ENCODE measurements around the gene MORF4L1.
"Not testable (repeated sequence)": the region's sequence is repeated elsewhere in the genome, so short reads cannot be mapped to it uniquely, and the experiment has no call there.

Gene MORF4L1

DNA sequence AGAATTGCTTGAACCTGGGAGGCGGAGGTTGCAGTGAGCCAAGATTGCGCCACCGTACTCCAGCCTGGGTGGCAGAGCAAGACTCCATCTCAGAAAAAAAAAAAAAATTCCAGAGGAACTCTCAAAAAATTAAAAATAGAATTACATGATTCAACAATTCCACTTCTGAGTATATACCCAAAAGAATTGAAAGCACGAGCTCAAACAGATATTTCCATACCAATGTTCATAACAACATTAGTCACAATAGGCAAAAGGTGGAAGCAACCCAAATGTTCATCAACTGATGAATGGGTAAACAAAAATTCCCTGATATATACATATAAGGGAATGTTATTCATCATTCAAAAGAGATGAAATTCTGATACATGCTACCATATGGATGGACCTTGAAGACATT is 16.9 kb upstream of the MORF4L1 start:
- WGBS, 2 experiments (ENCODE audit: insufficient coverage in 2 of 2) = 67 to 100% methylated on average over 1 to 2 of the region's 4 CpGs
- Histone ChIP-seq H3K4me3 (ENCODE audit: extremely low read depth, insufficient read depth, low read length, poor library complexity, severe bottlenecking) (no peak overlapping the region), H3K36me3 (ENCODE audit: control insufficient read depth, insufficient read depth, low read length) (no peaks in the 10 kb centered on the region), H3K9me3 (ENCODE audit: control insufficient read depth, low read length) (peaks cover 8% of the 10 kb centered on the region), H3K27ac (ENCODE audit: low read depth, low read length, severe bottlenecking) (no peak overlapping the region), H3K4me1 (ENCODE audit: control insufficient read depth, insufficient read depth, low read length, poor library complexity, severe bottlenecking) (peaks cover 5% of the 10 kb centered on the region)

DNA sequence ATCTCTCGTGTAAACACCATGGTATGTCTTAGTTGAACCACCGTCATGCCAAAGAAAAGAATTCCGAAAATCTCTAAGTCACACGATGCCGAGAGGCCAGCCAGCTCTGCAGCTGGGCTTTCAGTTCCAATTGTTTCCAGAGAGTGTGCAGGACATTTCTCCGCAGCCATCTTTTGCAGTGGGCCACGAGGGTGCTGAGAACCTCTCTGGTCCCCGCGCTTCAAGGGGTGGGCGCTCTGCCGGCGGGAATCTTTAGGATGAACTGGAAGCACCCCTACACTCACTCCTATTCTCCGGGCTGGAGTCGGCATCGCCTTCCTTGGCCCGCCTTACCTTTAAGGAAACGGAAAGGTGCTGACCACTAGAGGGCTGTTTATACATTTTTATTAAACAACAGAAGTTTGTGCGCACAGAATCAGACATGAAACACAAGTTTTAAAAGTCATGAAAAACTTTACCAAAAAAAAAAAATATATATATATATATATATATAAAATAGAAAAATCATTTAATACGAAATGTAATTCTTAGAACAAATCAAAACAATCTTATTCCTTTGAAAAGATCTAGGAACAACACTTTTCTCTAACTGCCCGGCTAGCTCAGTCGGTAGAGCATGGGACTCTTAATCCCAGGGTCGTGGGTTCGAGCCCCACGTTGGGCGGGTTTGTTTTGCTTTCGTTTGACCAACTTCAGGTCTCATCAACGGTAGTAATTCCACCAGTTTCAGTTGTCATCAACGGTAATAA is 12.5 kb upstream of the MORF4L1 start:
- Histone ChIP-seq H3K9me3 (ENCODE audit: control insufficient read depth, low read length) (peaks cover 8% of the 10 kb centered on the region), H3K36me3 (ENCODE audit: control insufficient read depth, insufficient read depth, low read length) (no peaks in the 10 kb centered on the region), H3K27ac (ENCODE audit: low read depth, low read length, severe bottlenecking) (peak overlapping the region; percentile 91), H3K4me1 (ENCODE audit: control insufficient read depth, insufficient read depth, low read length, poor library complexity, severe bottlenecking) (no peaks in the 10 kb centered on the region), H3K4me3 (ENCODE audit: extremely low read depth, insufficient read depth, low read length, poor library complexity, severe bottlenecking) (peak overlapping the region; percentile 46)
- 1 to 6% methylated on average over 16 to 21 of the region's 28 CpGs for WGBS, 2 experiments (ENCODE audit: insufficient coverage in 2 of 2)

DNA sequence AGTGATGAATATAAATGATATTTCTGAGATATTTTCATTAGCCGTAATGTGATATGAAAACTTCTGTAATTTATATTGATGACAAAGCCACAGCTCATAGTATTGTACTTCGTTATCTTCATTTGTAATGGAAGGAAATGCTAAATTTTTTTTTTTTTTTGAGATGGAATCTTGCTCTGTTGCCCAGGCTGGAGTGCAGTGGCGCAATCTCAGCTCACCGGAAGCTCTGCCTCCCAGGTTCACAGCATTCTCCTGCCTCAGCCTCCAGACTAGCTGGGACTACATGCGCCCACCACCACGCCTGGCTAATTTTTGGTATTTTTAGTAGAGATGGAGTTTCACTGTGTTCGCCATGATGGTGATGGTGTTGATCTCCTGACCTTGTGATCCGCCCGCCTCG is 7.1 kb upstream of the MORF4L1 start:
- H3K4me3 ChIP-seq (ENCODE audit: extremely low read depth, insufficient read depth, low read length, poor library complexity, severe bottlenecking); H3K36me3 ChIP-seq (ENCODE audit: control insufficient read depth, insufficient read depth, low read length); H3K4me1 ChIP-seq (ENCODE audit: control insufficient read depth, insufficient read depth, low read length, poor library complexity, severe bottlenecking); H3K27ac ChIP-seq (ENCODE audit: low read depth, low read length, severe bottlenecking); H3K9me3 ChIP-seq (ENCODE audit: control insufficient read depth, low read length): not testable (repeated sequence)
- WGBS, 2 experiments (ENCODE audit: insufficient coverage in 2 of 2) = 93 to 100% methylated on average over 6 of the region's 10 CpGs

DNA sequence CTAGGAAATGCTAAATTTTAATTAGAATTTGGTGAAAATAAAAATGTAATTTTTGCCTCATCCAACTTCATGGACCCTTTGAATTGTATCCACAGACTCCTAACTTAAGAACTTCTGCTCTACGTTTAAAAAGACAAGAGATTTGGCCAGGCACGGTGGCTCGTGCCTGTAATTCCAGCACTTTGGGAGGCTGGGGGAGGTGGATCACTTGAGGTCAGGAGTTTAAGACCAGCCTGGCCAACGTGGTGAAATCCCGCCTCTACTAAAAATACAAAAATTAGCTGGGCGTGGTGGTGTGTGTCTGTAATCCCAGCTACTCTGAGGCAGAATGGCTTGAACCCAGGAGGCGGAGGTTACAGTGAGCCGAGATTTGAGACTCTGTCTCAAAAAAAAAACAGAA is 6.7 kb upstream of the MORF4L1 start:
- not testable (repeated sequence) for H3K4me1 ChIP-seq (ENCODE audit: control insufficient read depth, insufficient read depth, low read length, poor library complexity, severe bottlenecking); H3K27ac ChIP-seq (ENCODE audit: low read depth, low read length, severe bottlenecking); H3K9me3 ChIP-seq (ENCODE audit: control insufficient read depth, low read length); H3K4me3 ChIP-seq (ENCODE audit: extremely low read depth, insufficient read depth, low read length, poor library complexity, severe bottlenecking); H3K36me3 ChIP-seq (ENCODE audit: control insufficient read depth, insufficient read depth, low read length)
- 57% methylated on average over 1 of the region's 8 CpGs; no CpG with 5 or more reads in 1 of the 2 experiments for WGBS, 2 experiments (ENCODE audit: insufficient coverage in 2 of 2)

DNA sequence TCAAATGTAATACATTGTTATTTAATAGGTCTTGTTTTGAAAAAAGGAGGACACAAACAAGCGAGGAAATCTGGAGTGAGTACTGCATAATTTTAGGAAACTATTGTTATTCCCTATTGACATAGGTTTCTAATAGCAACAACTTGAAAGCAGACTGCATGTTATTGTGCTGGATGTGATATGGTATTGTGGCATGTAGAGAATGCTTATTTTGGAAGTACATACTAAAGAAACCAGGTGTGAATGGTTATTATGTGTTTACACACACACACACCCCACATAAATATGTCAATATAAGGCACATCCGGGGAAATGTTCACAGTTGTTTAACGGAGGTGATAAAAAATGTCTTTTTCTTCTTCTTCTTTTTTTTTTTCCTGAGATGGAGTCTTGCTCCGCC is 5.9 kb upstream of the MORF4L1 start:
- 88 to 100% methylated on average over 1 of the region's 4 CpGs for WGBS, 2 experiments (ENCODE audit: insufficient coverage in 2 of 2)
- H3K36me3 ChIP-seq (ENCODE audit: control insufficient read depth, insufficient read depth, low read length) = no peaks in the 10 kb centered on the region
- no peaks in the 10 kb centered on the region for H3K9me3 ChIP-seq (ENCODE audit: control insufficient read depth, low read length)
- no peaks in the 10 kb centered on the region for H3K4me1 ChIP-seq (ENCODE audit: control insufficient read depth, insufficient read depth, low read length, poor library complexity, severe bottlenecking)
- no peak overlapping the region for H3K4me3 ChIP-seq (ENCODE audit: extremely low read depth, insufficient read depth, low read length, poor library complexity, severe bottlenecking)
- H3K27ac ChIP-seq (ENCODE audit: low read depth, low read length, severe bottlenecking) = no peak overlapping the region

DNA sequence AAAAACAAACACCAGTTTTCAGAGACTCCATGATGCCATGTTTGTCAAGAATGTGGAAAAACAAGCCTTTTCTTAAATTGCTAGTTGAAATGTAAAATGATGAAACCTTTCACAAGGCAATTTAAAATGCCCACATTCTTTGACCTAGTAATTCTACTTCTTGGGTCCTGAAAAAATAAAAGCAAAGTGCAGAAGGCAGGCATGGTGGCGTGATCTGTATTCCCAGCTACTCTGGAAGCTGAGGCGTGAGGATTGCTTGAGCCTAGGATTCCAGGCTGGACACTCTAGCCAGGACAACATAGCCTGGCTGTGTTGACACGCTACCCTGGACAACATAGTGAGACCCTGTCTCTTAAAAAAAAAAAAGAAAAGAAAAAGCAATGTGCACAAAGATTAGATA is 4.3 kb upstream of the MORF4L1 start:
- Histone ChIP-seq H3K27ac (ENCODE audit: low read depth, low read length, severe bottlenecking) (no peak overlapping the region), H3K9me3 (ENCODE audit: control insufficient read depth, low read length) (no peaks in the 10 kb centered on the region), H3K4me1 (ENCODE audit: control insufficient read depth, insufficient read depth, low read length, poor library complexity, severe bottlenecking) (no peaks in the 10 kb centered on the region), H3K36me3 (ENCODE audit: control insufficient read depth, insufficient read depth, low read length) (no peaks in the 10 kb centered on the region), H3K4me3 (ENCODE audit: extremely low read depth, insufficient read depth, low read length, poor library complexity, severe bottlenecking) (no peak overlapping the region)
- 89 to 100% methylated on average over 2 to 3 of the region's 3 CpGs for WGBS, 2 experiments (ENCODE audit: insufficient coverage in 2 of 2)

DNA sequence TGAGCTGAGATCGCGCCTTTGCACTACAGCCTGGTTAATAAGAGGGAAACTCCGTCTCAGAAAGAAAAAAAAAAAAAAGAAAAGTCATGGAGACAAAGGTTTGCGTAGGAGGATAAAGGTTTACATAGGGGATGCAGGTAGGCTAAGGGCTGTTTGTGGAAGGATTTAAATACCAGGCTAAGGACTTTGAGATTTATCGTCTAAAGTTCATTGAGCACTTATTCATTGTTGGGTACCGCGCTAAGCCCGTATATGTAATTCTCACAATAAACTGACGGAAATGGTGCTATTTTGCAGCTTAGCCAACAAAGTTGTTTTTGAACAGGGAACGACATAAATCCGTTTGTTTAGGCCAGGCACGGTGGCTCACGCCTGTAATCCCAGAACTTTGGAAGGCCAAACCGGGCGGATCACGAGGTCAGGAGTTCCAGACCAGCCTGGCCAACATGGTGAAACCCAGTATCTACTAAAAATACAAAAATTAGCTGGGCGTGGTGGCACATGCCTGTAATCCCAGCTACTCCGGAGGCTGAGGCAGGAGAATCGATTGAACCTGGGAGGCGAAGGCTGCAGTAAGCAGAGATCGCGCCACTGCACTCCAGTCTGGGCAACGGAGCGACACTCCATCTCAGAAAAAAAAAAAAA is 1.1 kb upstream of the MORF4L1 start:
- WGBS, 2 experiments (ENCODE audit: insufficient coverage in 2 of 2) = 84 to 89% methylated on average over 19 to 21 of the region's 24 CpGs
- Histone ChIP-seq H3K4me3 (ENCODE audit: extremely low read depth, insufficient read depth, low read length, poor library complexity, severe bottlenecking) (peak overlapping the region; percentile 94), H3K27ac (ENCODE audit: low read depth, low read length, severe bottlenecking) (peak overlapping the region; percentile 100)
- not testable (repeated sequence) for H3K9me3 ChIP-seq (ENCODE audit: control insufficient read depth, low read length); H3K4me1 ChIP-seq (ENCODE audit: control insufficient read depth, insufficient read depth, low read length, poor library complexity, severe bottlenecking); H3K36me3 ChIP-seq (ENCODE audit: control insufficient read depth, insufficient read depth, low read length)

DNA sequence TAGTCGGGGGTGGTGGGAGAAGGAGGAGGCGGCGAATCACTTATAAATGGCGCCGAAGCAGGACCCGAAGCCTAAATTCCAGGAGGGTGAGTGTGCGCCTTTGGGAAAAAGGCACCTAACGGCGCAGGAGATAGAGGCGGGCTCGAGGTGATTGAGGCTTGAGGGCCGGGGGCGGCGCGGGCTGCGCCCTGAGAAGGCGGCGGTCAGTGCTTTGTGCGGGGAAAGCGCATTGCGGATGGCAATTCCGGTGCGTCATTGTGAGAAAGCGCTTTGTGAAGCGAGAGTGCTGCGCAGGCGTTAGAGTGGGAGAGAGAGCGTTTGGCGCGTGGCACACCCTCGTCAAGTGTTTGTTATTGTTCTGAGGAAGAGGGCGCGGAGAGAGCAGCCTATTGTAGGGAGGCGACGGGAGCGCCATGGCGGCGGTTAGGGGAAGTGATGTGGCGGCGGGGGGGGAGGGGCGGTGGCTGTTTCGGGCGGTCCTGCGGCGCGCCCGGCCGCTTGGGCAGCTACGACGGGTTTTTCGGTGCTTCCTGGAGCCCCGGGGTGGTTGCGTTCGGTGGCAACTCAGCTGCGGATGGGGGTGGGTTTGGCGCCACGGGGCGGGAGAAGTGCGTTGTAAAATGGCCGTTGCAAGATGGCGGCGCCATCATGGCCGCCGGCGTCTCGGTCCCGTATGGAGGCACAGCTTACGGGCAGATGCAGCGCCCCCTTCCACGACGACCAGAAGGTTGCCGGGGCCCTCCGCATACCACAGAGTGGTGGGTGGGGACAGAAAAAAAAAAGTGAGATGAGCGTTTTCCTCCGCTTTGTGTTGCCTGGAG is 492 bp downstream of the MORF4L1 start:
- peaks cover 3% of the 10 kb centered on the region for H3K36me3 ChIP-seq (ENCODE audit: control insufficient read depth, insufficient read depth, low read length)

DNA sequence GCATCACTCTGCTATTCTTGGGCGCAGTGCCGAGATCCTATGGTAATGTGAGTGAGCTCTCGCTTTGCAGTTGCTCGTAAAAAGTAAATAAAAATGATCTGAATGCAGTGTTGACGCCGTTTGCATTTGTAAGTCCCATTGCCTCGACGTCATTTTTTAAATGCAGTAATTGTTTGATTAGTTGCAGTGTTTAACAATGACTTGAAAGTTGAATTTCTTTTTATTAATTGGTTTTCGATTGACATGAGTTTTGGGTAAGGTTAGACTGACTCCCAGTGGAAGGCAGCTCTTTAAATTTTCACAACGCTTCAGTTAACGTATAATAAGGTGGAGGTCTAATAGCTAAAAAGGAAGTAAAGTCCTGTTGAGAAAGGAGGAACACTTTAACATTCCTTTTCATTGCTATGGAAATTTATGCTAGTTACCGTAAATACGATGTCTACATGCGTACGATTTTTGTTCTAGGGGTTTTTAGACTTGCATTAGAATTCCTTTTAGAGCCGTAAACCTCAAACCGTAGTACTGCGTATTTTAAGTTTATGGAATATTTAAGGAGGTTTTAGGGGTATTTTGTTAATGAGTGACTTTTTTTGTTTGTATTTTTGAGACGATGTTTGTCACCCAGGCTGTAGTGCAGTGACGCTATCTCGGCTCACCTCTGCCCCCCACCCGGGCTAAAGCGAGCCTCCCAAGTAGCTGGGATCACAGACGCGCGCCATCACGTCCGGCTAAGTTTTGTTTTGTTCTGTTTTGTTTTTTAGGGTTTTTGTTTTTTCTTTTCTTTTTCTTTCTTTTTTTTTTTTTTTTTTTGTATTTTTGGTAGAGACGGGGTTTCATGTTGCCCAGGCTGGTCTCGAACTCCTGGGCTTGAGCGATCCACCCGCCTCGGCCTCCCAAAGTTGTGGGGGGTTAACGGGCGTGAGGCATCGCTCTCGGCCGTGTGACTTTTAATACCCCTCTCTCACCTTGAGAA is 1.4 kb downstream of the MORF4L1 start:
- WGBS, 2 experiments (ENCODE audit: insufficient coverage in 2 of 2) = 0 to 3% methylated on average over 15 to 17 of the region's 38 CpGs

More for the DNA sequence above, 492 bp downstream of the MORF4L1 start:
- Histone ChIP-seq H3K9me3 (ENCODE audit: control insufficient read depth, low read length) (no peaks in the 10 kb centered on the region), H3K4me1 (ENCODE audit: control insufficient read depth, insufficient read depth, low read length, poor library complexity, severe bottlenecking) (peaks cover 12% of the 10 kb centered on the region), H3K27ac (ENCODE audit: low read depth, low read length, severe bottlenecking) (peak overlapping the region; percentile 100), H3K4me3 (ENCODE audit: extremely low read depth, insufficient read depth, low read length, poor library complexity, severe bottlenecking) (peak overlapping the region; percentile 94)
- WGBS, 2 experiments (ENCODE audit: insufficient coverage in 2 of 2) = 0 to 1% methylated on average over 36 to 58 of the region's 75 CpGs

More for the DNA sequence above, 1.4 kb downstream of the MORF4L1 start:
- Histone ChIP-seq H3K4me1 (ENCODE audit: control insufficient read depth, insufficient read depth, low read length, poor library complexity, severe bottlenecking) (peaks cover 15% of the 10 kb centered on the region), H3K4me3 (ENCODE audit: extremely low read depth, insufficient read depth, low read length, poor library complexity, severe bottlenecking) (peak overlapping the region; percentile 94), H3K27ac (ENCODE audit: low read depth, low read length, severe bottlenecking) (peak overlapping the region; percentile 100), H3K36me3 (ENCODE audit: control insufficient read depth, insufficient read depth, low read length) (peaks cover 5% of the 10 kb centered on the region), H3K9me3 (ENCODE audit: control insufficient read depth, low read length) (no peaks in the 10 kb centered on the region)

Data from mesodermal cell (in vitro differentiated cells).